Measurements from ENCODE around the gene MED9.

MED9 gene

DNA sequence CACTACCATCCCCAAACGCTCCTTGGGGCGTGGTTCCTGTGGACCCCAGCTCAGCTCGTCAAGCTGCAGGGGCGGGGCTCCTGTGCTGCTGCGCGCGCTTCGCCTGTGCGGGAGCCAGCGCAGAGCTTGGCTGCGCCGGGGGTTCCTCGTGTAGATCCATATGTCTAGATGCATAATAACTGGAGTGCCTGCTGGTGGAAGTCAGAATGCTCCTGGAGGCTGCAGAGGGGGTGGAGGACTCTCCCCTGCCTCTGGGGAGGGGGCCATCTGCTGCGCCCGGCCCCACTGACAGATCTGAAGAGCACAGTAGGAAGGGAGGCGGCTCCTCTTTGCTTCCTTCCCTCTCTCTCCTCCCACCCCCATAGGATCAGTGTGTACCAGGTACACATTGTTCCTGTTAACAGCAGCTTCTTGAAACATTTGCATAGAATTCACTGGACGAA, 14.8 kb downstream of the MED9 start:
- no peak for DNase-seq

GRCh38 chr17:17492085-17492484, 15.3 kb downstream of the MED9 start:
- no peak for DNase-seq

- no peak for DNase-seq
Observed at GRCh38 chr17:17492571-17492970, 15.8 kb downstream of the MED9 start.

GRCh38 chr17:17493249-17493985, 16.6 kb downstream of the MED9 start:
- DNase-seq, result no peak

- no peak for DNase-seq
Observed at GRCh38 chr17:17493986-17494466, 17.2 kb downstream of the MED9 start.

DNA sequence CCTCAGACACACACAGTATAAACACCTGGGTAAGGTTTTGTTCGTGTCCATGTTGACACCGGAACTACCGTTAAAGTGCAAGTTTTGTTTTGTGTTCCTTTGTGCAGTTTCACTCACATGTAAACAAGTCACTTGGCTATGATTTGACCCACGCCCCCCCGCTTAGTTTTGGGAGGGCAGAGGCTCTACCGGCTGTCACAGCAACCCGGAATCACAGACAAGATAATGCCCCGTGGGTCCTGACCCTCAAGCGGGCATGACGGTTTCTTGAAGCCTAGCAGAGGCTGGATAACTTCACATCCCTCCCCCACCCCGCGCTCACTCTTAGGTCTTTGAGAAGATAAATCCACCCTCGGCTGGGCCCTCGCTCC, 17.7 kb downstream of the MED9 start:
- DNase-seq, result no peak

DNA sequence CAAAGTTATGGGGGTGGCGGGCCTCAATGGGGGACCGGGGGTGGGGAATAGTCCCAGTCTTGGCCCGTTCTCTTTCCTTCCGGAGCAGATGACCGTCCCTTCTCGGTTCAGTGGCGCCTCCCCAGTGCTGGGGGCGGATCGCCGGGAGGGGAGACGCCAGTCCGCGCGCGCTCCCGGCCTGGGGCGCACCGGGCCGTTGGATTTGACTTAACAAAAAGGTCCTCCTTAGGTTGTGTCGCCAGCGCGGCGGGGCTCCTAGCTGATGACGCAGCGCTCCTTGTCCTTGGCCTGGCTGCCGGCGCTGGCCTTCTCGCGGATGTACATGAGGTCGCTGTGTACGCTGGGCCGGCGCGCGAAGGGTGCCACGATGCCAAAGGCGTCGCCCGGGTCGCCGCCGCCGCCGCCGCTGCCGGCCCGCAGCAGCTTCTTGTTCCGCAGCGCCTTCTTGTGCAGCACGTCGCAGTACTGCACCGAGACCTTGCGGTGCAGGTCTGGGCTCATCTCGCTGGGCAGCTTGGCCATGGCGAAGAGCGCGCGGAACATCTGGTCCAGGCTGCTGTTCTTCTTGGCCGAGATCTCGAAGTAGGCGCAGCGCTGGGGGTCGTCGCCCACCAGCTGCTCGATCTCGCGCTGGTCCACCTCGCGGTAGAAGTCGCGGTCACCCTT, 18.2 kb downstream of the MED9 start:
- peak; percentile 37 for DNase-seq

DNA sequence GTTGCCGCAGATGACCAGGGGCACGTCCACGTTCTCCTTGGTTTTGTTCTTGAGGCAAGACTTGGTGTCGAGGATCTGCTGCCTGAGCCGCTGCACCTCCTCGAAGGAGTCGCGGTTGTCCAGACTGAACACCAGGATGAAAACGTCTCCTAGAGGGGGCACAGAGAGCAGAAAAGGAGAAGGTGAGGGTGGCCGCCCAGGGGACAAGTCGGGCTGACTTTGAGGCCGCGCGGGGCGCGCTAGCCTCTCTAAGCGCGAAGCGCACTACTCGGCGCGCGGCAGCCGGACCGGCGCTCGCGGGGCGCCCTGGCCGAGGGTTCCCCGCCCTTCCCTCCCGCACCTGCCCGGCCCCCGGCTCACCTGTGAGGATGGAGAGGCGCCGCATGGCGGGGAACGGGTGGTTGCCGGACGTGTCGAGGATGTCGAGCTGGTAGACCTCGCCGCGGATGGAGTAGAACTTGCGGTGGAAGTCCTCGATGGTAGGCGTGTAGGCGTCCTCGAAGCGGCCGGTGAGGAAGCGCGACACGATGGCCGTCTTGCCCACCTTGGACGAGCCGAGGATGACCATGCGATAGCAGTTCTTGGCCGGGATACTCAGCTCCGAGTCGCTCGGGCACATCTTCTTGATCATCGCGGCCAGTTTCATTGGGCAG, 18.9 kb downstream of the MED9 start:
- DNase-seq, result no peak

- DNase-seq, result peak; percentile 89
Observed at GRCh38 chr17:17496189-17497064, 19.6 kb downstream of the MED9 start, which contains the start of gene RASD1. RASD1 (minus strand) TSS chr17:17496395; CDS start chr17:17496181, 214 bp downstream.

DNA sequence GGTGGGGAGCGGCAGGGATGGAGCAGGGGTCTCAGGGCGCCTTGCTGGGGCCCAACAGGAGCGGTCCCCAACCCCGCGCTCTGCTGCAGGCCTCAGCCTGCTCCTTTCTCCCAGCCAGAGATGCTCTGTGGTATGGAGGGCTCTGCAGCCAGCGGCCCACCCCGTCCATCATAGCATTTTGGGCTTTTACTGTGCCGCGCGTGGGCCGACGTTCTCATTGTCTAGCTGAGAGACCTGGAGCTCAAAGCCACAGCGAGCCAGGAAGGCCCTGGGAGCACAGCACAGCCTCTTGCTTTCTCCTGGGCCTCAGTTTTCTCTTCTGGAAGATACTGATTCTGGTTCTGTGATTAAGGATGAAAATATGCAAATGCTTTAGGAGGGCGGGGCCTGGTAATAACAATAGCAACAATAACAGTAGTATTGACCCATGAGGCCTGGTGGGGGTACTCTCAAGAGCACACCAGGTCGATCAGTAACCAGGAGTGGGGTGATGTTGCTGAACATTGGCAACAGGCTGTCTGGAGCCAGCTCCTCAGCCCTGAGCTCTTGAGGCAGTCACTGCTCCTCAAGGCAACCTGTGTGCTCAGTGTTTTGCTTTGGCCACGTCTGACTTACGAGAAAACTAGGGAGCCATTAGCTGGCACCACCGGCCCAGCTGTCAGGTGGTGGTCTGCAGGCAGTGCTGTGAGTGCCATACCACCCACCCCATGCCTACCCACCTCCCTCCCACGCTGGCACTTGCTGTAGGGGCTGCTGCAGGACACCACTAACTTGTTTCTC, 20.5 kb downstream of the MED9 start:
- no peak for DNase-seq

DNA sequence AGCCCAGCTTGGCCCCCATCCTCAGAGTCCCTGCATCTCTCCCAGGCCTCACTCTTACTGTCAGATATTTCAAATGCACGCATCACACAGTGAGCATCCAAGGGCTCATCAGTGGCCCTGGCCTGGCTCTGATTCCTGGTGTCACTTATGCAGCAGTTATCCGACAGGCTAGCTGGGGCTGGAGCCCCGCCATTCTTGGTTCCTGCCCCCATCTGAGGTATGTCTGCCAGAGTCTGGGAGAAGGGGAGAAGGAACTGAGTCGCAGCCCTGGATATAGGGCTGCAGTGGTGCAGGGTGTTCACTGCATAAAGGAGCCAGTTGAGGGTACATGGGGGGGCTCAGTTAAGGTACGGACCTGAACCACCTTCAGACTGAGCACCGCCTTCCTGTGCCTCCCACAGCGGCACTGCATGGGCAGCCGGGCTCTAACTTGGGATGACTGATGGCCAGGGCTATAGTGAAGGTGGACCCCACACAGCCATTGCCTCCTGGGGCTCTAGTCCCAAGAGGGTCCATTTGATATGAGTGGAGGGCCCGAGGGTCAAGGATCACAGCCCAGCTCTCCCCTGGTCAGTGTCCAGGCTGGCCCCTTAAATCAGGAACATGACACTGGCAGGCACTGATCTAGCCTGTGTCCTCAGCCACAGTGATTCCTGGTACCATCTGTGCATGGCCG, 21.2 kb downstream of the MED9 start:
- no peak for DNase-seq

DNA sequence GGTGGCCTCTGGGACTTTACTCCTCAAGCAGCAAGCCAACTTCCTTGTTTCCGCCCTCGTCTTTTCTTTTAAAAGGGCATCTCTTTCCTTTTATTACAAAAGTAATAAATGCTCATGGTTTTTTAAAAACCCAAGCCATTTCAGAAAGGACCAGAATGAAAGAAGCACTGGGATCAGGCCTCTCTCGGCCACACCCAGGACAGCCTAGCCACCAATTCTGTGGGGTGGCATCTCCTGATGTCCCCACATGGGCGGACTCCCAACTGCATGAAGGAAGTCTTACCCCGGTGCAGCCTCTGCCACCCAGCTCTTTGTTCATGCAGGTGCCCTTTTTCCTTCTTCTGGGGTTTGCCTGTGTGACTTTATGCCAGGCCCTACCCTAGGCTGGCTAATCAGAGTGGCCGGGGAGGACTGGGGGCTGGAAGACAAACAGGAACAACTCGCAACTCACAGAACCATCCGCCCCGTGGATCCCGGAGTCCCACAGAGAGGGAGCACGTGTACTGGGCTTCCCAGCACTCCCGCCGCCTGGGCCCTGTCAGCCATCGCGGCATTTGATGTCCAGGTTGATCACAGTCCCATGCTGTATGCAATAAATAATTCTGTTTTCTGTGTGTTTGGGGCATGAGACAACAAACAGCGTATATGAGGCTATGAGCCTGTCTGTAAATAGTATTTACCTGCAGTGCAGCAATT, 22.0 kb downstream of the MED9 start:
- no peak for DNase-seq

DNA sequence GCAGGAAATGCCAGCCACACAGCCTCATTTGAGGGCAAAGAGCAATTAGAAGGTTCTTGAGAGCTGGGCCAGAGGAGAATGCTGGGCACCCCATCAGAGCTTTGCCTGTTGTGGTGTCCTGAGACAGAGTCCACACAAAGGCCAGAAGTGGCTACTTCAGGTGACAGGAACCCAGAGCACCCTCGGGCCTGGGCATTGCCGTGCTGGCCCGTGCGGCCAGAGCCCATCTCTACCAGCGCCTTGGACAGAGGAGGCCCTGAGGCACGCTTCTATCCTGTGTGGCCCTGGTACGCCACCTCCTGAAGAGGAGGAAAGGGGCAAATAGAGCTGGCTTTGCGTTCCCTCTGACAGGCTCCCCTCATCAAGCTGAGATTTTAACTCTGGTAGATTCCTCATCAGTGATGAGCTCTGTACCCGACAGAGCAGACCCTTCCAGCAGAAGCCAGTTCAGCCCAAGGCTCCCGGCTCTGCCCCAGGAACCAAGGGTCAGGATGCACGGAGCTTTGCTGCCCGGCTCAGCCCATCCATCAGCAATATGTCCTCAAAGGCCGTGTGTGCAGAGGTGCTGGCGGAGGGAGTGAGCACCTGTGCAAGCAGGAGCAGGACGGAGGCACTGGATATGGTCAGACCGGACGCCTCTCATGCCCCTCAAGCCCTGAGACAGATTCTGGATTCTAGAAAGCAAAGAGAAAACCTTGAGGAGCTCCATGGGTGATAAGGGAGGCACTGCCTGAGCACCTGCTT, 22.8 kb downstream of the MED9 start:
- no peak for DNase-seq

DNA sequence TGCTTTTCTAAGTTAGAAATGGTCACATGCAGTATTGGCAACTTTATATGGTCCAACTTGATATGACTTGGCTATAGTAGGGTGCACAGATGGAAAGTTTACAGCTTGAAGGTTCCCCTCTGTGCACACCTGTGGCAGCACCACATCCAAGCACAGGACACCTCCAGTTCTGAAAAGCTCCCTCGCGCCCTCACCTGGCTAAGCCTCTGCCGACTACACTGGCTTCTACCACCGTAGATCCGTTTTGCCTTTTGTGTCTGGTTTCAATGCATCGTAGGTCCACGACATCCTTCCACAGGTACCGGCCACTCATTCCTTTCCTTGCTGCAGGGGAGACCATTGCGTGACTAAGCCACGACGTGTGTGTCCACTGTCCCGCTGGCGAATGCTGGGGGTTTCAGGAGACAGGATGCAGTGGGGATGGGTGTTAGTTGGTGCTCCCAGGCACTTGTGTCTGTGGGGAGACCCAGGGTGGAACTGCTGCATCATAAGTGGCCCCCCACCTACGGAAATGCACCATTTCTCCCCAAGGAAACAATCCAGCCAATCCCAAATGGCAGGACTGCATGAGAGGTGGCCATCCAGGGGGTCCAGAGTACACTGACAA, 24.3 kb downstream of the MED9 start:
- peak; percentile 14 for DNase-seq

- DNase-seq, result no peak
Observed at GRCh38 chr17:17502741-17503565, 26.2 kb downstream of the MED9 start.

GRCh38 chr17:17503566-17504130, 26.8 kb downstream of the MED9 start:
- DNase-seq, result no peak

GRCh38 chr17:17504341-17505140, 27.7 kb downstream of the MED9 start:
- no peak for DNase-seq
